HG03108 (cell line): Measurements from ENCODE around the gene FETUB.
"Not testable (repeated sequence)": the region's sequence is repeated elsewhere in the genome, so short reads cannot be mapped to it uniquely, and the experiment has no call there.

Source experiments
- ATAC-seq: cut with Tn5 transposase; IDR thresholded peaks from one replicate; pipeline ENCODE4 v1.9.1; 2021; ENCODE audit warnings: moderate library complexity; ENCODE audit not compliant: unreplicated experiment

The FETUB gene

DNA sequence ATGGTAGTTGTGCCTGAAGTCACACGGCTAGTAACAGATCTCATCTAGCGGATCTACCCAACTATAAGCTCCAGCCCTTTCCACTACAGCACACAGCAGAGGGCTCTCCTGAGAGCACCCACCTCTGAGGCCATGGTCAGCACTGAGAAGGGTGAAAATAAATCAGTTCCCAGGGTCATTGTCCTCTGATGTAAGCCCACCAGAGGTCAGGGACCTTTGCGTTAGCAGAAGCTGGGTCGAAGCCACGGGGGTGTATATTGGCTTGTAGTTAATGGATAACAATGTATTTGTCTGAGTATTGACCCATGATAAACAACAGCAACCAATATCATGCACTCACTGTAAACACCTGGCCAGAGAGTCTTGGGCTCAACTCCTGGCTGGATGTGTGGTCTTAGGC lies 6.0 kb upstream of the FETUB start:
- ATAC-seq, result not testable (repeated sequence)

DNA sequence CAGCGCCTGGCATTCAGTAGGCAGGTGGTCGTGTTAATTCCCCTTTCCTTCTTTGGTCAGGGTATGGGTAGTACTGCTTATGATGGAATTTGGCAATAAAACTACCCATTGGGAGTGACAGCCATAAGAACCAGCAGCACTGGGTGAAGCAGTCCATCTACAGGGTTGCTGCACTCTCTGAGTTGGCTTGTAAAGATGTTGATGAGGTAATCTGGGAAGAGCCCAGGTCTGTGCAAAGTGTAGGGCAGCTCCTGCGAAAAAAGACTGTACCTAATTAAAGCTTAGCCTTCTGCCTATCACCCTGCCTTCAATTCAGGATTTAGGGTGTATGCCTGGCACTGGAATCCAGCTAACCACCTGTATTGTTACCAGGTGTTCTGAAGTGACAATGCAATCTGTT lies 4.7 kb upstream of the FETUB start:
- ATAC-seq, result no peak

DNA sequence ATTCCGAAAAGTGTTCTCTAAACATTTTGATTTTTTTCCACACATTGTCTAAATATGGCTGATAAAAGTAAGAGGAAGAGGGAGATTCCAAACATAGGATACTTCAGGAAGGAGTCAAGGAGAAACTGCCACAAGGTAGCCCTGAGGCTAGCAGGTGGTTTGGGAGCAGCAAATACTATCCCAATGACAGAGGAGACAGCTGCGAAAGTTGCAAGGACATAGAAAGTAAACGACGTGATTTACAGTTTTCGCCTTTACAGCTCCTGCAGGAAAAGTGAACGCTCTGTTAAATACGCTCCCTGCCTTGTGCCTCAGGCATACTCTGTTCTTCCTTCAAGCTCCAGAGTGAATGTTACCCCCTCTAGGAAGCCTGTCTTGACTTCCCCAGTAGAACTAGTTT lies 3.7 kb upstream of the FETUB start:
- ATAC-seq, result no peak

DNA sequence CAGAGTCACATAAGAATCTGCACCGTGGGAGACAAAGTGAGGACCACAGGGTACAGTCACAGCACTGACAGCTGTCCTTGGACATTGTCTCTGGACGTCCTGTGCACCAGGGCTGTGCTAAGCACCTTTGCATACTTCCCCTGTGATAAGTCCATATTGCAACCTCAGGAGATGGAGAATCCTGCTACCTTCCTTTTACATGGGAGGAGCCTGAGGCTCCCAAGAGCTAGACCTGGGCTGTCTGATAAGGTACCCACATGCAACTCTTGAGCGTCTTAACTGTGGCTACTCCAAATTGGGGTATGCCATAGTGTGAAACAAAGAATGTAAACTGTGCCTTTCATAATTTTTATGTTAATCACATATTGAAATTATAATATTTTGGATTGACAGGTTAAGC lies 2.5 kb upstream of the FETUB start:
- no peak for ATAC-seq

DNA sequence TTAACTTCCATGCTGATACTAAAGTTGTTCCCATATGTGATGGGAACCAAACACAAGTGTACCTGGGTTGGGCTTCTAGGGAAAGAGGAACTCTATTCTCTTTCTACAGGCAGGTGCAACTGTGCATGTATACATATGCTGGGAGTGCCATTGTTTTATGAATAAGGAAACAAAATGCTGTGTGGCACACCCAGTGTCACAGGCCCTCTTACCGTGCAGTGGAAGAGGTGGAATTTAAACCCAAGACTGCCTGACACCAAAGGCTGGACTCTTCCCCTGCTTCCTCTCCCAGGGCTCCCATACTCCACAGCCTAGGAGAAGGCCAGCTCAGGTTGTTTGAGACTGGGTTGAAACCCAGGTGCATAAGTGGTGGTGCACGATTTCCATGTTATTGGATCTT lies 1.9 kb upstream of the FETUB start:
- ATAC-seq, result no peak

DNA sequence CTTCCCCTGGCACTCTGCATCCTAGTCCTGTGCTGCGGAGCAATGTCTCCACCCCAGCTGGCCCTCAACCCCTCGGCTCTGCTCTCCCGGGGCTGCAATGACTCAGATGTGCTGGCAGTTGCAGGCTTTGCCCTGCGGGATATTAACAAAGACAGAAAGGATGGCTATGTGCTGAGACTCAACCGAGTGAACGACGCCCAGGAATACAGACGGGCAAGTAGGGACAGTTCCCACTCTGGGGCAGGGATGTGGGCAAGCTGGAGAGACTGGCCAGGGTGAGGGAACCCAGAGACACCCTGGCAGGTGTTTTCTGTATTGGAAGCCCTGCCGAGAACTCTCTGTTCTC lies 247 bp downstream of the FETUB start:
- ATAC-seq, result no peak

DNA sequence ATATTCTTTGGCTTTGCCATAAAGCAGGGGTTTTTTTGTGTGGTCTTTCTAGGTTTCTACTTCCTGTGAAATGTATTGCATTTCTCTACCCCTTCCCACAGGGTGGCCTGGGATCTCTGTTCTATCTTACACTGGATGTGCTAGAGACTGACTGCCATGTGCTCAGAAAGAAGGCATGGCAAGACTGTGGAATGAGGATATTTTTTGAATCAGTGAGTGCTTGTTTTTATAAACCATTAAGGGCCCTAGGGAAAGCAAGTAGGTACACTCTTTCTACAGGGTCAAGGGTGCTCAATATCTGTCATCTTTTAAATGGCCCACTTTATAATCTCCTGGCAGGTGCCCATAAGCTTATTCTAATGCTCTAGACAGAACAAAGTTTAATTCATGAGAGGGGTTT lies 730 bp downstream of the FETUB start:
- no peak for ATAC-seq

DNA sequence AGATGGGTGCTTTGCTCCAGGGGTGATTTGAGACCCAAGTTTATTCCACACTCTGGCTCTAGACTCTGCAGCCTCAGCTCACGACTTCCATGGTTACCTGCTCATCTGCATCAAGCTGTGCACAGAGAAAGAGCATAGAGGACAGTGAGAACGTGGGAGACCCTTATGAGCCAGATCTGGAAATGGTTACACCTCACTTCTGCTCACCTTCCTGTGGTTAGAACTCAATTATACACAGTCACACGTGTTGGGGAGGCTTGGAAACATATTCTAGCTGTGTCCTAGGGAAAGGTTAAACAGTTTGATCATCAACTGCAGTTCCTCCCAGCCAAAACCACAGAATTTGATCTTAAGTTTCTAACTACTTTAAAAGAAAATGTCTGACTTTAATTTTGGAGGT lies 1.8 kb downstream of the FETUB start:
- no peak for ATAC-seq

DNA sequence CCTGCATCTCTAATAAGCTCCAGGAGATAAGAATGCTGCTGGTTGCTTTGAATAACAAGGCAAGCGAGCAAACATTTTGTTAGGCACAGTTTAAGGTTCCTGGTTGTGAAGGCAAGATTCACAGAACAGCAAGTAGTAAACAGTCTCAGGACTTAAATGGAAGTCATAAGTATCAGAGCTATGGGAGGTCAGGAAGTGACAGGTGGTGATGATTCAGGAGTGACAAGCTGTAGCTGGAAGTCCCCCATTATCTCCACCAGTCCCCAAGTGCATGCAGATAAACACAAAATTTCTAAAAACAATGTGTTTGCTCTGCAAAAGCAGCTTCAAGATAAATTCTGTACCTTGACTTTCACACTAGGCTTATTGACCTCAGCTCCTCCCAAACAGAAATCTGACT lies 3.3 kb downstream of the FETUB start:
- ATAC-seq, result no peak

DNA sequence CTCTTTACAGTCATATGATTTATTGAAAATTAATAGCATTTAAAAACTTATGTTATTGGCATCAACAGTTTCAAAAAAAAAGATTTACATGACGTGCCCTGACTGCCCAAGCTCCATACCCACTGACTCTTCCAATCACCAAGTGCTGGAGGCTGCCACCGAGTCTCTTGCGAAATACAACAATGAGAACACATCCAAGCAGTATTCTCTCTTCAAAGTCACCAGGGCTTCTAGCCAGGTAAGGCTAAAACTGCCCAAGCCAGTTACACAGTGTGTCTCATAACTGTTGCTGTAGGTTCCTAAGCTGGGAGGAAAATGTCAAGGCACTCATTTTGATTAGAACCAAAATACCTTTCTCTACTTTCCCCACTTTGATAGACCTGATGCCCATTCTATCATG lies 4.5 kb downstream of the FETUB start:
- no peak for ATAC-seq

DNA sequence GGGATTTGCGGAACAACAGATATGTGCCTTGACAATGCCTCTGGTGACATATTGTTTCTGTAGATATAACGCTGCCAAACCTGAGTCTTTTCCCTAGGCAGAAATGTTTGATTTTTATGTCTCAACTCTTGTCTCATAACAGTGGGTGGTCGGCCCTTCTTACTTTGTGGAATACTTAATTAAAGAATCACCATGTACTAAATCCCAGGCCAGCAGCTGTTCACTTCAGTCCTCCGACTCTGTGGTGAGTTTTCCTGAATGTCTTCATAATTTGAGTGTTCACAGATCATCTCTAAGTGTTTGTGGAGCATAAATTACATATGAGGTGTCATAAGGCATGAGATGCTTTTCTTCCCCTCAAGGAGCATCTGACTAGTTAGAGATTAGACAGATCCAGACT lies 5.9 kb downstream of the FETUB start:
- ATAC-seq, result no peak

DNA sequence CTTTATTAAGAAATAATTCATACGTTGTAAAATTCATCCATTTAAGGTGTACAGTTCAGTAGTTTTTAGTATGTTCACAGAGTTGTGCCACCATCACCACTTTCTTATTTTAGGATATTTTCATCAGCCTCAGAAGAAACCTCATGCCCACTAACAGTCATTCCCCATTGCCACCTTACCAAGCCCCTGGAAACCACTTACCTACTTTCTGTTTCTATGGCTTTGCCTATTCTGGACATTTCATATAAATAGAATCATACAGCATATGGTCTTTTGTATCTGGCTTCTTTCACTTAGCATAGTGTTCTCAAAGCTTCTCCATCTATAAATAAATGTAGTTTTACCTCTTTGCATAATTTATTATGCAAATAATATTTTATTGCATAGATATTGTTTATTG lies 6.6 kb downstream of the FETUB start:
- ATAC-seq, result no peak

DNA sequence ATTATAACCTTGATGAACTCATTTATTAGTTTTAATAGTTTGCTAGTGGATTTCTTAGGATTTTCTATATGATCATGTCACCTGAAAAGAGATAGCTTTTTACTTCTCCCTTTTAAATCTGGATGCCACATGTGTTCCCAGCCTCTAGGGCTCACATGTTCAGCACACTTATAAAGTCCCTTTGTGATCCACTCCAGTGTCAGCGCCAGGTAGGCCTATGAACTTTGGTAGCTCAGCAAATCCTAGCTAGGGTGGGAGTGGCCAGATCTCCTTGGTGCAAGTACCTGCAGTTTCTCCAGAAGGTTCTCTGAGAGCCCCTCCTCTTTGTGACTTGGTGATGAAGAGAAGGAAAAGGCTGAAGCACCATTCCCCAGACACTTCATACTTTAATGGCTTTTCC lies 8.7 kb downstream of the FETUB start:
- ATAC-seq, result no peak

DNA sequence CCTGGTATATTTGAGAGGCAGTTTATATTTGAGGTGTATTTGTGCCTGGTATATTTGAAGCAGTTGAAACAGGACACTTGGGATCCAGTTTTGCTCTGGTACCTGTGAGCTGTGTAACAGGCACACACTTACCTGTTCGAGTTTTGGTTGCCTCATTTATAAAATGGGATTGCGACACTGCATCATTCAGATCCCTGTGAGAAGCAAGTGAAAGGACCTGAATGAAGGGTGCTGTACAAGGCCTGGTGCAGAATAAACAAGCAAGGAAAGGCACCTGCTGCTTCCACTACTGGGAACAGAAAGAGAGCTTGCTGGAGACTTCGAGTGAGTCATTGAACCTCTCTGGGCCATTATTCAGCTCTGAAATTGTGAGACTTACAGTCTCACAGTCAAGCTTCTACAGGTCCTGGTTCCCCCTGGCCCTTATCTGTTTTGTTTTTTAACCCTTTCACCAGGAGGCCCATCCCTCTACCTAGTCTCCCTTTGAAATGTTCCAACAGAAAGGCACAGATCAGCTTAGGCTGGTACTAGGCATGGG lies 11.5 kb downstream of the FETUB start:
- no peak for ATAC-seq

DNA sequence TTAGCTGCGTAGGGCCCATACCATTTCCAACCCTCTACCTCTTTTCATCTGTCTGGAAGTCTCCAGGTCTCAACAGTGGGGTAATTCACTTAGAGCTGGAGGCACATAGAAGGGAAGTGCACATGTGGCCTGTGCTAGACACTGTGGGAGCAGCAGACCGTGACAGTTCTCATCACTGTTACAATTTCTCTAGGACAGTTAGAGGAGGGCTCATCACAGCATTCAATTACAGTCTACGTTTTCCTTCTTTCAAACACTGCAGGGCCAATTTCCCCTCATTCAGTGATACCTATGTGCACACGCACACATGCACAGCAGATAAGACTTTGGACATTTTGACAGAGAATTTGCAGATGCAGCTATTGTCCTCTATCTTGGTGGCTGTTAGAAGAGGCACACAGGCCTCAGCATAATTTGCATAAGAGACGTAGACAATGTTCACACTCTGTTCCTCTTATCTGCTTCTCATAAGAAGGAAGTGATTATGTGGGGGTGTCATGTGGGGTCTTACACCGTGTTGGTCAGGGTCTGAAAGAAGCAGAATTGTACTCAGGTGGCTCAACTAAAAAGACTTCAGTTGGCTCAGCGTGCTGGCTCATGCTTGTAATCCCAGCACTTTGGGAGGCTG lies 13.0 kb downstream of the FETUB start:
- peak; percentile 84 for ATAC-seq

DNA sequence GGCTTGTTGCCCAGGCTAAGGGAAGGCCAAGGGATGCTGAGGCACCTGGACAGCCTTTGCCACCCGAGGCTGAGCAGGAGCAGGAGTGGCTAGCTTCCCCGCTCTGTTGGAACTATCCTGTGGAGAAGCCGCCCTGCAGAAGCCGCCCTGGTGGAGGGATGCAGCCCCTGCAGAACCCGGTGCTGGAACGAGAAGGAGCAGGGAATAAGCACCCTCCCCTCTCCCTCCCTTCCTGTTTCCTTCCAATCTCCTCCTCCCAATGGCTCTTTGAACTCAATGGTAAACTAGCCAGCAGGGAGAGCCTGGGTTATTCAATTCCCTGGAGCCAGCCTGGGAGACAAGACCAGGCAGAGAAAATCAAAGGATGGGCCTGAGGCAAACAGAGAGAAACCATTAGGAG lies 13.8 kb downstream of the FETUB start:
- no peak for ATAC-seq

DNA sequence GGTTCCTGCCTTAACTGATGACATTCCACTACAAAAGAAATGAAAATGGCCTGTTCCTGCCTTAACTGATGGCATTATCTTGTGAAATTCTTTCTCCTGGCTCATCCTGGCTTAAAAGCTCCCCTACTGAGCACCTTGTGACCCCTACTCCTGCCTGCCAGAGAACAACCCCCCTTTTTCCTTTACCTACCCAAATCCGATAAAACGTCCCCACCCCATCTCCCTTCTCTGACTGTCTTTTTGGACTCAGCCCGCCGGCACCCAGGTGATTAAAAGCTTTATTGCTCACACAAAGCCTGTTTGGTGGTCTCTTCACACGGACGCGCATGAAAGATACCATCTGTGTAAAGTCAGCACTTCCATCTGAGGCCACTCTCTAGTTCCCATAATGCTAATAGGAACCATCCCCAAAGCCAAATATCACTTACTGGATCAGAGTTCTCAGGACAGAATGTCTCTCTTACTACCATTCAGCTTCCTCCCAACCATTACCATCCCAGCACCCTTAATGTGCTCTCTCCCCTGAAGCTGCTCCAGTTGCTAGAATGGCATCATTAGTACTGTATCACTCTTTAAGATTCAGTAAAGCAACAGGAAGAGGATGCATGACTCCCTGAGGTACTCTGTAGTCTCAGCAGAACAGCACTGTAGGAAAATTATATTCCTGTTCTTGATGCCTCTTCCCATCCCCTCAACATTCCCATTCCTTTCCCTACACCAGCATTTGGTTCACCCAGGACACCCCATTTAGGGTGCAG lies 23.3 kb downstream of the FETUB start:
- no peak for ATAC-seq

DNA sequence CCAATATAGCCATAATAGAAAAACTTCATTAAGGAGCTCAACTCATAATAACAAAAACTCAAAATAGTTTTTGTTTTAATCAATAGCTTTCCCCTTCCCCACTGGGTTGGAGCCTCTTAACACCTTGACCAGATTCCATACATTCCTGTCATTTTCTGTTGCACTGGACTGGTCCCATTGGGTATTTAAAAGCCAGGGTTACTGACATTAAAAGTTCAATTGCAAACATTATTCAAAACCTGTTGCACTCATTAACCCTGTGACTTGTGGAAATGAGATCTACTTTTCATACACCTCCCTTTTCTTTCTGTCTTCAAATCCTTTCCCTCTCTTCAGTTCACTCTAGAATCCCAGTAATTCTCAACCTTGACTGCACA lies 23.9 kb downstream of the FETUB start:
- ATAC-seq, result no peak

DNA sequence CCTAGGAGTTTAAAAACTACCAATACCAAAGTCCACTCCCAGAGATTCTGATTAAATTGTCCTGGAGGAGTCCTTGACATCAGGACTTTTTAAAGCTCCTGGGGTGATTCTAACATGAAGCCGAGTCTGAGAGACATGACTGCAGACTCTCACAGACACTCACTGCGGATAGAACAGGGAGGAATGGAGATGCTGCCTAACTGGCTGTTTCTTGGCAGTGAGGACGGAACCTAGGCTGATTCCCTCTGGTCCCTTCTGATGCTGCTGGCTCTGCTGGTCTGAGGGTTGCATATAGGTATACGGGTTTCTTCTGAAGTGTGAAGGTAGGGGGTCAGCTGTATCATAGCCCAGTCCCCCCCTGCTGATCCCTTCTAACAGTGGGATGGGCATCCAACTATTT lies 24.3 kb downstream of the FETUB start:
- no peak for ATAC-seq

DNA sequence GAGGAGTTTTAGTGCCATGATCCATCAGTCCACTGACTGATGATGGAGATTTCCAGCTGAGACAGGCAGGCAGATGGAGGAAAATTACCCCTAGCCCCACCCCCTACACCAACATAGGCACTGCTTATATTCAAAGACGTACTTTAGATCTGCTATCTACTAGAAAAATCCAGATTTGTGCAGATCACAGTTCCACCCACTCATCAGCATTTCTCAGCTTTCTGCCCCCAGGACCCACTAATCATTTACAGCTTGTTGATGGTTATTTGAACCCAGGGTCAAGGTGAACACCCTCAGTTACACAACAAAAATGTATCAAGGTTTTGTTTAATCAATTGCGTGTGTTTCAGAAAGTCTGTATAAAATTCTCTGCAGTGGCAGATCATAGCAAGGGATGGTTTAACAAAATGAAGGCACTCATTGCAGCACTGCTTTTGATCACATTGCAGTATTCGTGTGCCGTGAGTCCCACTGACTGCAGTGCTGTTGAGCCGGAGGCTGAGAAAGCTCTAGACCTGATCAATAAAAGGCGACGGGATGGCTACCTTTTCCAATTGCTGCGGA lies 25.5 kb downstream of the FETUB start, which contains the start of gene HRG:
HRG (plus strand) TSS at position 390 of the 564 bp plus-strand sequence; CDS start at position 408, 18 bp downstream.
- ATAC-seq, result no peak

DNA sequence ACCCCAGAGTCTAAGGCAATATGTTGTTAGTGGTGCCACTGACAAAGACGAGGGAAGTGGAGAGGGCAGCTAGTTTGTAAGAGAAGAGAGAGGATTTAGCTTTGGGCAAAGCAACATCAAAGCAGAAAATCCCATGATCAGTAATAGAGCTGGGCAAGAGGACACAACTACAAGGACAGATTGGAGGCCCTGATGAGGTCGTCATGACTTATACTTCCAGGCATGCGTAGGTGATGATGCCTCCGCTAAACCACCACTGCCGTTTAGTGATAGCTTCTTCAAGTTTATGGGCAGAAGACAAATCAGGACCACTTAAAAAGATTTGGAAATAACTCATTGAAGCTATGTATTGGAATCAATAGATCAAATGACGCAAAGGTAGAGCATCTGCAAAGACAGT lies 28.2 kb downstream of the FETUB start:
- ATAC-seq, result no peak

DNA sequence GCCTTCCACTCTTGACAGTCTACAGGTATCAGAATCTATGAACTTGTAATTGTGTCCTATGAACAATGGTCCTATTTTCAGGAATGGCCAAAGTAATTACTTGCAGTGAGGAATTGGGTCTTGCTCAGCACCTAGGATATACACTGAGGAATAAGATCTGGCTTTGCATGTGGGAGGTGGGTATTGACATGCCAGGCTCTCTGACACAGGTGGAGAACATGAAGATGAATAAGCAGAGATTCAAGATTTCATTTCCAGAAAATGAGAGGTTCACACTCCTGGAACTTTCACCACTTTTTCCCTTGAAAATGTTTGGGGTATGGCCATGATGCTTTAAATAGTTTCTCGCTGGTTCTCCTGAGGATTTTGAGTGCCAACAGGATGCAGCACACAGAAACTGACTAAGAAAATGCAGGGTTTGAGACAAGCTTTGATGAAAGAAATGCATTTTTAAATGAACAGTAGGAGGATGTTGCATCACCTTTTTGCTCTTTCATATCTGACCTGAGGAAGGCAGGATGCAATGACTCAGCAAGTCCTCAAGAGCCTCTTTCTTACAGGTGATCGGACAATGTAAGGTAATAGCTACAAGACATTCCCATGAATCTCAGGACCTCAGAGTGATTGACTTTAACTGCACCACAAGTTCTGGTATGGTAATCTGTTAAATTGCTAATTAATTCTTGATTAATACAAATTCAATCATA lies 29.3 kb downstream of the FETUB start:
- ATAC-seq, result no peak
